Naive thymus-derived CD8-positive, alpha-beta T cell (primary cell): ENCODE measurements around the gene OBP2B. TPM values are rescaled to one million over a fixed set of nuclear protein-coding genes. Genes with fewer than 3 reads are reported as not detected.
"Not testable (repeated sequence)": the region's sequence is repeated elsewhere in the genome, so short reads cannot be mapped to it uniquely, and the experiment has no call there.

Source experiments
- ATAC-seq, 2 donors: fragments of 150-1000 bp; cut with Tn5 transposase in 1 of 2; sonication (Bioruptor Pico), chemical (Tn5 transposase) in 1 of 2; 1 replicate in 1 of 2; 2 replicates in 1 of 2; pipeline ENCODE4 v1.10.0; 2021; ENCODE audit warnings: mild to moderate bottlenecking in 2 of 2, moderate library complexity in 2 of 2
- POLR2A ChIA-PET: fragments of 350-600 bp; sonication (Branson Sonifier 250); formaldehyde crosslinking; loops from one replicate; lab custom pipeline; 2021; ENCODE audit warnings: antibody characterized with exemption; lab: Charles Lee
- DNase-seq, 10 donors: peaks; one replicate each; pipeline versions ENCODE4 v3.0.0 to v3.0.0-alpha.2; 2020 to 2022
- H3K27ac Mint-ChIP-seq, 10 donors: one replicate each; pipeline ENCODE4 v1.8.0; 2020 to 2022; ENCODE audit warnings: mild to moderate bottlenecking in 10 of 10, mixed read lengths in 10 of 10, moderate library complexity in 4 of 10, inconsistent platforms in 1 of 10
- H3K27me3 Mint-ChIP-seq, 5 donors: one replicate each; pipeline ENCODE4 v1.8.0; 2021 to 2022; ENCODE audit warnings: mixed read lengths in 5 of 5
- H3K36me3 Mint-ChIP-seq, 3 donors: one replicate each; pipeline ENCODE4 v1.8.0; 2020 to 2022; ENCODE audit warnings: mixed read lengths in 3 of 3, mild to moderate bottlenecking in 2 of 3, inconsistent platforms in 1 of 3
- H3K4me1 Mint-ChIP-seq, 4 donors: one replicate each; pipeline ENCODE4 v1.8.0; 2021 to 2022; ENCODE audit warnings: mixed read lengths in 4 of 4
- H3K4me3 Mint-ChIP-seq, 10 donors: one replicate each; pipeline ENCODE4 v1.8.0; 2020 to 2022; ENCODE audit warnings: mild to moderate bottlenecking in 10 of 10, mixed read lengths in 10 of 10, moderate library complexity in 6 of 10, inconsistent platforms in 1 of 10
- H3K9me3 Mint-ChIP-seq, 9 donors: one replicate each; pipeline ENCODE4 v1.8.0; 2020 to 2022; ENCODE audit warnings: mixed read lengths in 9 of 9, mild to moderate bottlenecking in 3 of 9, inconsistent platforms in 1 of 9, moderate library complexity in 1 of 9
- polyA plus RNA-seq, 3 donors: library from polyadenylated mRNA; unstranded; fragments of 300-500 nt; fragmentation: Illumina TruSeq; gene quantifications; one replicate each; pipeline ENCODE4 v1.2.3, GENCODE V29; 2021
- total RNA-seq, 8 experiments: library from RNA in 2 of 8; stranded (reverse) in 2 of 8; gene quantifications; one replicate each; pipeline ENCODE4 v1.2.3 and lab custom pipeline; 2021 to 2026

The OBP2B gene
- total and polyA plus RNA-seq, 5 experiments from 2014 or later = not detected

DNA sequence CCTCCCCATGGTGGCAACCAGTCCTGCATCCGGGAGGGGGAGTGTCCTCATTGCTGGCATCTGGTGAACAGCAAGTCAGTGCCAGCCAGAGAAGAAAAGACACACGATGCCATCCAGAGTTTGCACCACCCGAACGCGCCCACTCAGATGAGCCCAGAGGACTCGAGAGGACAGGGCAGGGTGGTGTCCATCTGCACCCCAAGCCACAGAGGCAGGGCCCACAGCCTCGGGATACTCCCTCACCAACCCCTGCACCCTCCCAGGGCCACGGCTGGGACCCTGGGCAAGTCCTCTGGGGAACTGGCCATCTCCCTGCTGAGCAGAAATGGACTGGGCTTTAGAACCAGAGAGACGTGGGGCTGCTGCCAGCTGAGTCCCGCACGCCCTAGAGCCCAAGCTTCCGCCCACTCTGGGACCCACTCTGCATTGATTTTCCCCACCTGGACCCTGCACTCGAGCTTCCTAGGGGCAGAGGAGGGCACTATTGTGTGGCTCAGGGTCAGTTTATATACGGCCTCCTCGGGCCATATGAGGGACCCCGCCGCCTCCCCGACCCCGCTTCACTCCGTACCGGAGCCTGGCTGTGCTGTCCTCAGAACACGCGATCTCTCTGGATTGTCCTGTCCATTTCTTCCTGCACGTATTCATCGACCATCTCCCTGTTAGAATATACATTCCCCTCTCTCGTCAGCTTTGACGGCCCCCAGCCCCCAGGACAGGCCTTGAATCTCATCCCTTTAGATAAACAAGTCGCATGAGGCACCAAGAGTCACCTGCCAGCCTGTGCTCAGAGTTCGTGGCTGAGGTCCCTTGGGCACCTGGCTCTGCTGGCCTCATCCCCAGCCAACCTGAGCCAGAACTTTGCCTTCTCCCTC lies 514 bp upstream of the OBP2B start:
- DNase-seq, POLR2A ChIA-PET, H3K4me1 Mint-ChIP-seq: not testable (repeated sequence)

GRCh38 chr9:133208171-133208879 lies 725 bp downstream of the OBP2B start:
- H3K27me3 Mint-ChIP-seq = peaks cover 7 to 40% (median 33%) of the 10 kb centered on the region in 5 donors
- H3K4me1 Mint-ChIP-seq, H3K36me3 Mint-ChIP-seq, ATAC-seq, DNase-seq, H3K4me3 Mint-ChIP-seq, POLR2A ChIA-PET, H3K9me3 Mint-ChIP-seq, H3K27ac Mint-ChIP-seq: not testable (repeated sequence)

More for the DNA sequence above, 514 bp upstream of the OBP2B start:
- not testable (repeated sequence) for H3K9me3 Mint-ChIP-seq, H3K4me3 Mint-ChIP-seq, ATAC-seq, H3K36me3 Mint-ChIP-seq
- peak overlapping the region in 1 of 10 donors; percentile 24 for H3K27ac Mint-ChIP-seq
- H3K27me3 Mint-ChIP-seq = peaks cover 11 to 44% (median 31%) of the 10 kb centered on the region in 5 donors

- H3K27me3 Mint-ChIP-seq = peaks cover 8 to 40% (median 34%) of the 10 kb centered on the region in 5 donors
- DNase-seq = no peak
- H3K4me1 Mint-ChIP-seq = no peaks in the 10 kb centered on the region
- H3K4me3 Mint-ChIP-seq = no peak overlapping the region
- POLR2A ChIA-PET = no interaction called here
- H3K9me3 Mint-ChIP-seq = peaks cover 0 to 4% (median 0%) of the 10 kb centered on the region in 9 donors
- no peak overlapping the region for H3K27ac Mint-ChIP-seq
- ATAC-seq = no peak
- H3K36me3 Mint-ChIP-seq = peaks cover 0 to 3% (median 0%) of the 10 kb centered on the region in 3 donors
Observed at GRCh38 chr9:133207540-133208170, 1.4 kb downstream of the OBP2B start.

- Mint-ChIP-seq H3K27ac (no peak overlapping the region), H3K4me3 (no peak overlapping the region), H3K36me3 (peaks cover 0 to 3% (median 0%) of the 10 kb centered on the region in 3 donors), H3K9me3 (peaks cover 0 to 4% (median 0%) of the 10 kb centered on the region in 9 donors), H3K27me3 (peaks cover 8 to 39% (median 34%) of the 10 kb centered on the region in 5 donors), H3K4me1 (no peaks in the 10 kb centered on the region)
- POLR2A ChIA-PET = no interaction called here
- ATAC-seq (no peak), DNase-seq (no peak)
Observed at GRCh38 chr9:133207021-133207531, 2.0 kb downstream of the OBP2B start.

DNA sequence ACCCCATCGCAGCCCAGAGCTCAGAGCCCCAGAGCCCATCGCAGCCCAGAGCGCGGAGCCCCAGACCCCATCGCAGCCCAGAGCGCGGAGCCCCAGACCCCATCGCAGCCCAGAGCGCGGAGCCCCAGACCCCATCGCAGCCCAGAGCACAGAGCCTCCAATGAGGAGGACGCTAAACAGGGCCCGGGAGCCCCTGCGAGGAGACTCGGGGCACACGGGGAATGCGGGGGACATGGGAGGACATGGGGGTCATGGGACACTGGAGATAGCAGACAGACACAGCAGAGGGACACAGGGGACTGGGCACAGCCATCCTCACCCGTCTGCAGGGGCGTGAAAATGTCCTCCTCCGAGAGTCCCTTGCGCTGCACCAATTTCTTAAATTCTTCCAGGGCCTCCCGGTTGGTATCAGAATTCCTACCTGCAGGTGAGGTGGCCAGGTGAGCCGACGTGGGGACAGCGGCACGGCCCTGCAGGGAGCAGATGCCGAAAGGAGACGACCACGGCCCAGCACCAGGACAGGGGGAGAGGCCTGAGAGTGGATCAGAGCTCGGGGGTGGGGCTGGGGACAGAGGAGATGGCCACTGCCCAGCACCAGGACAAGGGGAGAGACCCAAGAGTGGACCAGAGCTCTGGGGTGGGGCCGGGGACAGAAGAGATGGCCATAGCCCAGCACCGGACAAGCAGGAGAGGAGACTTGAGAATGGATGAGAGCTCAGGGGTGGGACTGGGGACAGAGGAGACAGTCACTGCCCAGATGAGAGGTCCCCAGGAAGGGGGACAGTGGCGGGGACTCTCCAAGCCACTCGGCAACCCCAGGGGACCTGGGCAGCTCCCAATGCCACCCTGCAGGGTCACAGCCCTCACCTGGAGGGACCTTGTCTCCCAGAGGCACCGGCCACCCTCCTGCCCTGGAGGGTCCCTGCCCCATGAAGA lies 2.8 kb downstream of the OBP2B start:
- no peak overlapping the region for H3K27ac Mint-ChIP-seq
- peaks cover 0 to 3% (median 0%) of the 10 kb centered on the region in 3 donors for H3K36me3 Mint-ChIP-seq
- no peak overlapping the region for H3K4me3 Mint-ChIP-seq
- POLR2A ChIA-PET = no interaction called here
- DNase-seq = no peak
- ATAC-seq = no peak
- H3K4me1 Mint-ChIP-seq = no peaks in the 10 kb centered on the region
- peaks cover 0 to 4% (median 0%) of the 10 kb centered on the region in 9 donors for H3K9me3 Mint-ChIP-seq
- peaks cover 8 to 39% (median 33%) of the 10 kb centered on the region in 5 donors for H3K27me3 Mint-ChIP-seq

DNA sequence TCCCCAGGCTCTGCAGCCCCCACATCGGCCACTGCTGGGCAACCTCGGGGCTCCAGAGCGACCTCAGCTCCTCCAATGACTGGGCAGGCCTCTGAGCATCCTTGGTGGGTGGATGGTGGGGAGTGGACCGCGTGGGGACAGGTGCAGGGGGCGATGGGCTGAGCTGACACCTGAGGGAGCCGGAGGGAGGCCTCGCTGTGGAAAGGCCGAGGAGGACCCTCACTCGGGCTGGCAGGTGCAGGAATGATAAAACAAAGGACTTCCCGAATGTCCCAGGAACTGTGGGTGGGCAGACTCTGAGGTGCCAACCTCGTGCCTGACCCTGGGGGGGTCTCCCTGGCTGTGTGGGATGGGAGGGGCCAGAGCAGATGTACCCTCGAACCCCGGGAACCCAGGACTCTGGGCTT lies 3.6 kb downstream of the OBP2B start:
- H3K36me3 Mint-ChIP-seq, H3K4me1 Mint-ChIP-seq, H3K4me3 Mint-ChIP-seq, ATAC-seq, H3K9me3 Mint-ChIP-seq, DNase-seq, POLR2A ChIA-PET, H3K27ac Mint-ChIP-seq: not testable (repeated sequence)
- peaks cover 8 to 36% (median 25%) of the 10 kb centered on the region in 5 donors for H3K27me3 Mint-ChIP-seq

DNA sequence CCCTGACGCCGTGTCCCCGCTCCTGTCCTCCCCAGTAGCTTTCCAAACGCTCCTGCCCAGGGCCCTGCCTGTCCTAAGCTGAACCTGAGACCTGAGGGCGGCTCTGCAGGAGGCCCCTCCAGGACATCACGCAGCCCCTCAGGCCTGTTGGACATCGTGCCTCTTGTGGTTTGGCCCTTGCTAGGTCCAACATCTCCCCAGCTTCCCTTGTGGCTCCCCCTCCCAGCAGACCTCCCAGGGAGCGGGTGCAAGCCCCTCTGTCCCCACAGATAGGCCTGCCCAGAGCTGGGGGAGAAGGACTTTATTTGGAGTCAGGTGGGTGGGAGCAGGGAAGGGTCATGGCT lies 4.1 kb downstream of the OBP2B start:
- Mint-ChIP-seq H3K27ac (no peak overlapping the region), H3K36me3 (peaks cover 0 to 3% (median 1%) of the 10 kb centered on the region in 3 donors), H3K4me1 (peaks cover under 1 to 8% (median 2%) of the 10 kb centered on the region in 4 donors), H3K9me3 (peaks cover 0 to under 1% (median 0%) of the 10 kb centered on the region in 9 donors), H3K27me3 (peaks cover 5 to 36% (median 20%) of the 10 kb centered on the region in 5 donors), H3K4me3 (no peak overlapping the region)
- ATAC-seq (no peak), DNase-seq (no peak)
- POLR2A ChIA-PET = no interaction called here

- H3K36me3 Mint-ChIP-seq = peaks cover 0 to 4% (median 0%) of the 10 kb centered on the region in 3 donors
- H3K4me1 Mint-ChIP-seq = peaks cover 2 to 11% (median 3%) of the 10 kb centered on the region in 4 donors
- H3K9me3 Mint-ChIP-seq = no peaks in the 10 kb centered on the region
- peaks cover 2 to 34% (median 15%) of the 10 kb centered on the region in 5 donors for H3K27me3 Mint-ChIP-seq
- POLR2A ChIA-PET = no interaction called here
- no peak overlapping the region for H3K4me3 Mint-ChIP-seq
- no peak overlapping the region for H3K27ac Mint-ChIP-seq
- ATAC-seq = no peak
- no peak for DNase-seq
Observed at GRCh38 chr9:133204335-133204992, 4.6 kb downstream of the OBP2B start.

DNA sequence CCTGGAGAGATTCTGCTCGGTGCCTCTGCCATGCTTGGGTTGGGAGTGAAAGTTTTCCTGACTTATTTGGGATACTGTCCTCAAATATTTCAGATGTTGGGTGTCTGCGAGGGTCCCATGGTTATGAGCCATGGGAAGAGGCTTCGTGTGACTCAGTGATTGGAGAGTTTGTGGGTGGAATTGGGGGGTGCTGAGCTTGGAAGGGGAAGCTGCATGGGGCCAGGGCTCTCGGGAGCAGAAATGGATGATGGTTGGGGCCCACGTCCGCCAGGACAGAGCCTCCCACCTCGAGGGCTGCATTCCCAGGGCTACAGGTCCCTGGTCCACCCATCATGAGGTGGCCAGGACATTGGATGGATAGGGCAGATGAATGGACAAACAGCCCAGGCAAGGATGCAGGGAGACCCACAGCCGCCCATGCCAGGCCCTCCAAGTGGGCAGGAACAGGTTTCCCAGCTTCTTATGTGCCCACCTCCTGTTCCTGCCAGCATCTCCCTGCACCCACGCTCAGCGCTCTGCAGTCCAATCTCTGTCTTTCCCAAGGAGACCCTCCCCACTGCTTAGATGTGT lies 5.5 kb downstream of the OBP2B start:
- H3K36me3 Mint-ChIP-seq = peaks cover 0 to 4% (median 0%) of the 10 kb centered on the region in 3 donors
- no peaks in the 10 kb centered on the region for H3K9me3 Mint-ChIP-seq
- H3K27me3 Mint-ChIP-seq = peaks cover 4 to 38% (median 14%) of the 10 kb centered on the region in 5 donors
- DNase-seq (no peak), ATAC-seq (no peak)
- H3K27ac Mint-ChIP-seq = no peak overlapping the region
- peaks cover 2 to 16% (median 5%) of the 10 kb centered on the region in 4 donors for H3K4me1 Mint-ChIP-seq
- POLR2A ChIA-PET = no interaction called here
- no peak overlapping the region for H3K4me3 Mint-ChIP-seq

DNA sequence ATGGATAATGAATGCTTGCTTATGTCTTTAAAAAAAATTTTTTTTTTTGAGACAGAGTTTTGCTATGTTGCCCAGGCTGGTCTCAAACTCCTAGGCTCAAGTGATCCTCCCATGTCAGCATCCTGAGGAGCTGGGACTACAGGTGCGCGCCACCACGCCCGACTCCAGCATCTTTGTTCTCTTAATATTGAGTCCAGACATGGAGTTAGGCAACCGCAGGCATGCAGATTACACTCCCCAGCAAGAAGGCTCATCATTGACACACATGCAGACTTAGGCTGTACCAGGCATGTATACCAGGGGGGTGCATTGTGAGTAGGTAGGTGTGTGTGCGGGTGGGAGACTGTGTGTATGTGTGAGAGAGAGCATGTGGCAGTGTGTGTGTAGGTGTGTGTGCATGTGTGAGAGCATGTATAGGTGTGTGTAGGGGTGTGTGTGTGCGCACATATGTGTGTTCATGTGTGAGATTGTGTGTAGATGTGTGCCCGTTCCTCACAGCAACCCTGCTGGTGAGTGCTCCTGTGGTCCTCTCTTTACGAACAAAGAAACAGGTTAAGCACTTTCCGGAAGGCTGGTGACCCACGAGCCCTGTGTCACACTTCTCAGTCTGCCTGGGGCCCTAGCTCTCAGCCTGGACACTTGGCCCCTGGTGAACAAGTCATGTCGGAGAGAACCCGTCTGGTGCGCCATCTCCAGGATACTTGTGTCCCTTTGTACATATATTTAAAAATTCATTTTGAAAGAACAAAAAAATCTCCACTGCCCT lies 6.2 kb downstream of the OBP2B start:
- H3K9me3 Mint-ChIP-seq = no peaks in the 10 kb centered on the region
- peaks cover 2 to 16% (median 5%) of the 10 kb centered on the region in 4 donors for H3K4me1 Mint-ChIP-seq
- ATAC-seq (no peak), DNase-seq (no peak)
- POLR2A ChIA-PET = no interaction called here
- peaks cover 0 to 4% (median 0%) of the 10 kb centered on the region in 3 donors for H3K36me3 Mint-ChIP-seq
- peaks cover 4 to 38% (median 14%) of the 10 kb centered on the region in 5 donors for H3K27me3 Mint-ChIP-seq
- no peak overlapping the region for H3K4me3 Mint-ChIP-seq
- H3K27ac Mint-ChIP-seq = no peak overlapping the region
